Activated naive CD4-positive, alpha-beta T cell treated with anti-CD3 and anti-CD28 coated beads for 36 hours (primary cell): ENCODE measurements around the gene CRAMP1. TPM values are rescaled to one million over a fixed set of nuclear protein-coding genes. Genes with fewer than 3 reads are reported as not detected.

Source experiments
- CTCF ChIA-PET: fragments of 350-600 bp; sonication (Branson Sonifier 250); formaldehyde crosslinking; loops from one replicate; lab custom pipeline; 2021; ENCODE audit warnings: antibody characterized with exemption; lab: Charles Lee
- DNase-seq: peaks from one replicate; pipeline ENCODE4 v3.0.0-alpha.2; 2020
- H3K27ac Mint-ChIP-seq: one replicate; pipeline ENCODE4 v1.8.0; 2021; ENCODE audit warnings: mild to moderate bottlenecking, mixed read lengths
- H3K27me3 Mint-ChIP-seq: one replicate; pipeline ENCODE4 v1.8.0; 2021; ENCODE audit warnings: low read depth, mixed read lengths
- H3K36me3 Mint-ChIP-seq: one replicate; pipeline ENCODE4 v1.8.0; 2021; ENCODE audit warnings: low read depth, mixed read lengths
- H3K4me1 Mint-ChIP-seq: one replicate; pipeline ENCODE4 v1.8.0; 2021; ENCODE audit warnings: low read depth, mixed read lengths
- H3K4me3 Mint-ChIP-seq: one replicate; pipeline ENCODE4 v1.8.0; 2021; ENCODE audit warnings: mild to moderate bottlenecking, moderate library complexity, mixed read lengths
- H3K9me3 Mint-ChIP-seq: one replicate; pipeline ENCODE4 v1.8.0; 2021; ENCODE audit warnings: mixed read lengths
- intact Hi-C: fragments of 100-400 bp; cut with micrococcal nuclease; formaldehyde crosslinking; loops from one replicate; pipeline ENCODE4 v1.15.1; 2023
- total RNA-seq, 2 experiments: library from RNA; stranded (reverse); gene quantifications; one replicate each; pipeline ENCODE4 v1.2.3, GENCODE V29; 2021

CRAMP1 gene
- total RNA-seq, 2 experiments from 2014 or later = 11.3 to 15.7 TPM

GRCh38 chr16:1655909-1656807 is 44.0 kb downstream of the CRAMP1 start:
- DNase-seq = no peak
- no peaks in the 10 kb centered on the region for H3K27me3 Mint-ChIP-seq
- no peak overlapping the region for H3K27ac Mint-ChIP-seq
- peaks cover 22% of the 10 kb centered on the region for H3K36me3 Mint-ChIP-seq
- intact Hi-C loops = no loop called here
- H3K9me3 Mint-ChIP-seq = no peaks in the 10 kb centered on the region
- H3K4me1 Mint-ChIP-seq = no peaks in the 10 kb centered on the region
- CTCF ChIA-PET = no interaction called here
- no peak overlapping the region for H3K4me3 Mint-ChIP-seq

GRCh38 chr16:1656808-1657617 is 44.9 kb downstream of the CRAMP1 start:
- H3K4me1 Mint-ChIP-seq = no peaks in the 10 kb centered on the region
- no peak overlapping the region for H3K27ac Mint-ChIP-seq
- no peak for DNase-seq
- CTCF ChIA-PET = no interaction called here
- intact Hi-C loops = no loop called here
- H3K36me3 Mint-ChIP-seq = peaks cover 17% of the 10 kb centered on the region
- no peak overlapping the region for H3K4me3 Mint-ChIP-seq
- no peaks in the 10 kb centered on the region for H3K9me3 Mint-ChIP-seq
- H3K27me3 Mint-ChIP-seq = no peaks in the 10 kb centered on the region

GRCh38 chr16:1657841-1658240 is 45.7 kb downstream of the CRAMP1 start:
- DNase-seq = no peak
- peaks cover 17% of the 10 kb centered on the region for H3K36me3 Mint-ChIP-seq
- no peak overlapping the region for H3K4me3 Mint-ChIP-seq
- no peak overlapping the region for H3K27ac Mint-ChIP-seq
- H3K27me3 Mint-ChIP-seq = no peaks in the 10 kb centered on the region
- no peaks in the 10 kb centered on the region for H3K4me1 Mint-ChIP-seq
- intact Hi-C loops = no loop called here
- CTCF ChIA-PET = no interaction called here
- no peaks in the 10 kb centered on the region for H3K9me3 Mint-ChIP-seq

- H3K27me3 Mint-ChIP-seq = no peaks in the 10 kb centered on the region
- H3K4me1 Mint-ChIP-seq = no peaks in the 10 kb centered on the region
- no peak for DNase-seq
- intact Hi-C loops = no loop called here
- H3K9me3 Mint-ChIP-seq = no peaks in the 10 kb centered on the region
- CTCF ChIA-PET = interaction anchor here (0.6 kb wide), 1 partner anchor 142 kb away, joined by 4 read pairs; no protein-coding TSS in a partner anchor
- peaks cover 15% of the 10 kb centered on the region for H3K36me3 Mint-ChIP-seq
- no peak overlapping the region for H3K4me3 Mint-ChIP-seq
- no peak overlapping the region for H3K27ac Mint-ChIP-seq
Observed at GRCh38 chr16:1659031-1659430, 46.9 kb downstream of the CRAMP1 start.

- CTCF ChIA-PET = no interaction called here
- Mint-ChIP-seq H3K27me3 (no peaks in the 10 kb centered on the region), H3K4me3 (no peak overlapping the region), H3K36me3 (peaks cover 8% of the 10 kb centered on the region), H3K4me1 (no peaks in the 10 kb centered on the region), H3K27ac (peak overlapping the region; percentile 36), H3K9me3 (no peaks in the 10 kb centered on the region)
- no peak for DNase-seq
- intact Hi-C loops = no loop called here
Observed at GRCh38 chr16:1661826-1662225, 49.7 kb downstream of the CRAMP1 start.

- CTCF ChIA-PET = no interaction called here
- no peak for DNase-seq
- H3K36me3 Mint-ChIP-seq = peaks cover 8% of the 10 kb centered on the region
- no peaks in the 10 kb centered on the region for H3K9me3 Mint-ChIP-seq
- no peaks in the 10 kb centered on the region for H3K4me1 Mint-ChIP-seq
- intact Hi-C loops = no loop called here
- no peak overlapping the region for H3K27ac Mint-ChIP-seq
- H3K4me3 Mint-ChIP-seq = no peak overlapping the region
- H3K27me3 Mint-ChIP-seq = no peaks in the 10 kb centered on the region
Observed at GRCh38 chr16:1662543-1662942, 50.4 kb downstream of the CRAMP1 start.

- no peak overlapping the region for H3K27ac Mint-ChIP-seq
- no peaks in the 10 kb centered on the region for H3K9me3 Mint-ChIP-seq
- intact Hi-C loops = no loop called here
- CTCF ChIA-PET = no interaction called here
- no peaks in the 10 kb centered on the region for H3K27me3 Mint-ChIP-seq
- H3K4me3 Mint-ChIP-seq = no peak overlapping the region
- H3K4me1 Mint-ChIP-seq = no peaks in the 10 kb centered on the region
- DNase-seq = no peak
- H3K36me3 Mint-ChIP-seq = peaks cover 16% of the 10 kb centered on the region
Observed at GRCh38 chr16:1665829-1666228, 53.7 kb downstream of the CRAMP1 start.

GRCh38 chr16:1666316-1666715 is 54.2 kb downstream of the CRAMP1 start:
- Mint-ChIP-seq H3K4me3 (no peak overlapping the region), H3K36me3 (peaks cover 20% of the 10 kb centered on the region), H3K27me3 (no peaks in the 10 kb centered on the region), H3K4me1 (no peaks in the 10 kb centered on the region), H3K9me3 (no peaks in the 10 kb centered on the region), H3K27ac (no peak overlapping the region)
- no peak for DNase-seq
- intact Hi-C loops = no loop called here
- CTCF ChIA-PET = no interaction called here

- Mint-ChIP-seq H3K4me1 (no peaks in the 10 kb centered on the region), H3K4me3 (no peak overlapping the region), H3K27me3 (no peaks in the 10 kb centered on the region), H3K36me3 (peaks cover 23% of the 10 kb centered on the region), H3K27ac (no peak overlapping the region), H3K9me3 (no peaks in the 10 kb centered on the region)
- DNase-seq = no peak
- CTCF ChIA-PET = no interaction called here
- intact Hi-C loops = no loop called here
Observed at GRCh38 chr16:1667271-1667670, 55.1 kb downstream of the CRAMP1 start.

- peaks cover 24% of the 10 kb centered on the region for H3K36me3 Mint-ChIP-seq
- no peak for DNase-seq
- H3K9me3 Mint-ChIP-seq = no peaks in the 10 kb centered on the region
- intact Hi-C loops = no loop called here
- no peak overlapping the region for H3K27ac Mint-ChIP-seq
- CTCF ChIA-PET = interaction anchor here (0.8 kb wide), 1 partner anchor 38 kb away, joined by 3 read pairs; the partner anchor contains the start of gene MAPK8IP3
- no peaks in the 10 kb centered on the region for H3K4me1 Mint-ChIP-seq
- no peak overlapping the region for H3K4me3 Mint-ChIP-seq
- no peaks in the 10 kb centered on the region for H3K27me3 Mint-ChIP-seq
Observed at GRCh38 chr16:1667916-1668315, 55.8 kb downstream of the CRAMP1 start.

GRCh38 chr16:1668612-1669319 is 56.6 kb downstream of the CRAMP1 start:
- no peak for DNase-seq
- H3K4me1 Mint-ChIP-seq = no peaks in the 10 kb centered on the region
- H3K27me3 Mint-ChIP-seq = no peaks in the 10 kb centered on the region
- peaks cover 26% of the 10 kb centered on the region for H3K36me3 Mint-ChIP-seq
- CTCF ChIA-PET = interaction anchor here (0.8 kb wide), 1 partner anchor 37 kb away, joined by 3 read pairs; the partner anchor contains the start of gene MAPK8IP3
- H3K4me3 Mint-ChIP-seq = no peak overlapping the region
- H3K27ac Mint-ChIP-seq = no peak overlapping the region
- H3K9me3 Mint-ChIP-seq = no peaks in the 10 kb centered on the region
- intact Hi-C loops = no loop called here

GRCh38 chr16:1669698-1670097 is 57.5 kb downstream of the CRAMP1 start:
- H3K4me1 Mint-ChIP-seq = no peaks in the 10 kb centered on the region
- intact Hi-C loops = loop anchor here (10.0 kb wide), 1 partner anchor 335 kb away; the partner anchor contains the start of gene BAIAP3
- no peak for DNase-seq
- no peak overlapping the region for H3K27ac Mint-ChIP-seq
- no peaks in the 10 kb centered on the region for H3K27me3 Mint-ChIP-seq
- CTCF ChIA-PET = no interaction called here
- H3K36me3 Mint-ChIP-seq = peaks cover 26% of the 10 kb centered on the region
- no peaks in the 10 kb centered on the region for H3K9me3 Mint-ChIP-seq
- no peak overlapping the region for H3K4me3 Mint-ChIP-seq
